GM12878 (cell line): ENCODE measurements around the gene MARCHF9. TPM values are rescaled to one million over a fixed set of nuclear protein-coding genes. Genes with fewer than 3 reads are reported as not detected.

Source experiments
- ATAC-seq: fragments of 200-7000 bp; cut with Tn5 transposase; 3 replicates; pipeline ENCODE4 v1.9.1; 2020; ENCODE audit warnings: mild to moderate bottlenecking, moderate library complexity
- BruUV-seq: library from RNA; stranded (reverse); fragments of 400-500 nt; replicated peaks from 2 replicates; lab custom pipeline; 2021; lab: Mats Ljungman, UMichigan
- CTCF ChIA-PET: fragments of 300-600 bp; sonication (Branson Sonifier 250); formaldehyde crosslinking; extraction: SDS; loops from one replicate; lab custom pipeline; 2021; ENCODE audit warnings: inconsistent platforms; lab: Yijun Ruan, JAX
- POLR2A ChIA-PET: fragments of 350-600 bp; formaldehyde crosslinking; extraction: SDS; loops from one replicate; lab custom pipeline; 2021; ENCODE audit warnings: inconsistent platforms; lab: Charles Lee
- RAD21 ChIA-PET: fragments of 300-600 bp; sonication (Branson Sonifier 250); formaldehyde crosslinking; loops from one replicate; lab custom pipeline; 2023; ENCODE audit warnings: antibody characterized with exemption; ENCODE audit not compliant: unreplicated experiment; lab: Charles Lee
- SMC1A ChIA-PET: fragments of 300-600 bp; sonication (Branson Sonifier 250); formaldehyde crosslinking; loops from one replicate; lab custom pipeline; 2023; ENCODE audit not compliant: unreplicated experiment, uncharacterized antibody; lab: Charles Lee
- DNase-seq: peaks from one replicate; pipeline ENCODE4 v3.0.0-alpha.2; 2011; ENCODE audit warnings: low read depth, low spot score
- FAIRE-seq: peaks from 3 replicates; lab custom pipeline; 2011; peaks lifted over from hg19 to GRCh38; lab: Jason Lieb, UNC
- H2AFZ ChIP-seq: 2 replicates; pipeline ENCODE4 v1.6.0; 2011; ENCODE audit warnings: low read depth, low read length, control low read depth; ENCODE audit not compliant: control insufficient read depth
- H3K27ac ChIP-seq: 2 replicates; pipeline ENCODE4 v1.5.1; 2011; ENCODE audit warnings: control low read depth; ENCODE audit not compliant: control insufficient read depth, insufficient read depth
- H3K27me3 ChIP-seq, 2 experiments: replicated peaks in 1 of 2; 2 replicates each; pipeline versions ENCODE4 v1.6.0 to v1.6.1; 2011; ENCODE audit warnings: low read length in 1 of 2; ENCODE audit not compliant: control insufficient read depth in 2 of 2, insufficient read depth in 2 of 2
- H3K36me3 ChIP-seq, 2 experiments: 2 replicates each; pipeline ENCODE4 v1.5.1; 2011; ENCODE audit warnings: low read length in 1 of 2; ENCODE audit not compliant: control insufficient read depth in 2 of 2, insufficient read depth in 2 of 2
- H3K4me1 ChIP-seq: 2 replicates; pipeline ENCODE4 v1.6.1; 2011; ENCODE audit warnings: mild to moderate bottlenecking, low read length, moderate library complexity, mixed read lengths; ENCODE audit not compliant: control insufficient read depth, insufficient read depth
- H3K4me2 ChIP-seq: 2 replicates; pipeline ENCODE4 v1.6.0; 2011; ENCODE audit warnings: control low read depth; ENCODE audit not compliant: control insufficient read depth, insufficient read depth
- H3K4me3 ChIP-seq: fragments of 200-600 bp; sonication (generic); 2 replicates; pipeline ENCODE4 v1.5.1; 2016
- H3K79me2 ChIP-seq: 2 replicates; pipeline ENCODE4 v1.6.0; 2011; ENCODE audit warnings: low read length; ENCODE audit not compliant: control insufficient read depth, insufficient read depth
- H3K9ac ChIP-seq: 2 replicates; pipeline ENCODE4 v1.8.0; 2011; ENCODE audit warnings: low read length, control low read depth, mixed read lengths; ENCODE audit not compliant: control insufficient read depth, insufficient read depth
- H3K9me3 ChIP-seq: replicated peaks from 3 replicates; pipeline ENCODE4 v1.5.1; 2011; ENCODE audit warnings: mild to moderate bottlenecking, low read length; ENCODE audit not compliant: control insufficient read depth, insufficient read depth
- H4K20me1 ChIP-seq: 2 replicates; pipeline ENCODE4 v1.6.0; 2011; ENCODE audit not compliant: control insufficient read depth, insufficient read depth
- BCL3 ChIP-seq: IDR thresholded peaks from 2 replicates; pipeline ENCODE4 v1.6.1; 2011; ENCODE audit warnings: borderline replicate concordance, low read depth, mild to moderate bottlenecking, moderate library complexity, low read length; ENCODE audit not compliant: insufficient read depth, poor library complexity, severe bottlenecking
- CEBPB ChIP-seq, 2 experiments: fragments of 150-350 bp in 1 of 2; IDR thresholded peaks; 2 replicates each; pipeline ENCODE4 v1.6.1; 2012 to 2014; ENCODE audit warnings: low read depth in 2 of 2, low read length in 2 of 2, borderline replicate concordance in 1 of 2, inconsistent platforms in 1 of 2
- ESRRA ChIP-seq: IDR thresholded peaks from 2 replicates; pipeline ENCODE4 v1.6.1; 2012; ENCODE audit warnings: mild to moderate bottlenecking, low read length, improper control_type of control experiment
- KAT2A ChIP-seq: conservative IDR thresholded peaks from 2 replicates; pipeline ENCODE4 v1.6.1; 2011; ENCODE audit warnings: low read depth, low read length; ENCODE audit not compliant: control insufficient read depth
- MEF2A ChIP-seq: IDR thresholded peaks from 2 replicates; pipeline ENCODE4 v1.6.1; 2011; ENCODE audit warnings: low read depth, mild to moderate bottlenecking, low read length, moderate library complexity; ENCODE audit not compliant: insufficient read depth
- MYB ChIP-seq: fragments of 150-350 bp; IDR thresholded peaks from 2 replicates; pipeline ENCODE4 v1.6.1; 2014; ENCODE audit warnings: mild to moderate bottlenecking, low read depth, low read length, borderline replicate concordance
- NFYB ChIP-seq: IDR thresholded peaks from 2 replicates; pipeline ENCODE4 v1.6.1; 2011; ENCODE audit warnings: low read depth, mild to moderate bottlenecking, low read length, improper control_type of control experiment, moderate library complexity; ENCODE audit not compliant: insufficient read depth
- RBBP5 ChIP-seq: fragments of 200-600 bp; sonication (generic); conservative IDR thresholded peaks from 2 replicates; pipeline ENCODE4 v1.6.1; 2016
- TBL1XR1 ChIP-seq: IDR thresholded peaks from 2 replicates; pipeline ENCODE4 v1.6.1; 2012; ENCODE audit warnings: low read depth, low read length, improper control_type of control experiment
- TCF3 ChIP-seq: IDR thresholded peaks from 2 replicates; pipeline ENCODE4 v1.6.1; 2012; ENCODE audit warnings: low read depth, mild to moderate bottlenecking, low read length, borderline replicate concordance; ENCODE audit not compliant: insufficient read depth
- ZBTB33 ChIP-seq: fragments of 450-650 bp; IDR thresholded peaks from 2 replicates; pipeline ENCODE4 v1.6.1; 2017; ENCODE audit warnings: mild to moderate bottlenecking
- ZNF274 ChIP-seq: IDR thresholded peaks from one replicate; pipeline ENCODE4 v1.8.0; 2011; ENCODE audit not compliant: insufficient read length, insufficient read depth
- ZNF622 ChIP-seq: fragments of 450-650 bp; IDR thresholded peaks from 2 replicates; pipeline ENCODE4 v1.6.1; 2017; ENCODE audit warnings: mild to moderate bottlenecking, inconsistent platforms
- ZSCAN29 ChIP-seq: fragments of 450-650 bp; IDR thresholded peaks from 2 replicates; pipeline ENCODE4 v1.6.1; 2017; ENCODE audit warnings: mild to moderate bottlenecking, moderate library complexity
- WGBS: methylation state at CpG from one replicate; pipeline ENCODE4 v1.1.6; 2016; ENCODE audit warnings: low lambda C conversion rate; ENCODE audit not compliant: insufficient replicate concordance, insufficient coverage; ENCODE audit errors: missing lambda C conversion rate; 5-methylcytosine and 5-hydroxymethylcytosine counted together
- in situ Hi-C: fragments of 300-500 bp; cut with MboI; formaldehyde crosslinking; loops from 9 replicates; pipeline ENCODE4 v1.14.3; 2018; ENCODE audit warnings: mixed read lengths
- intact Hi-C: fragments of 100-400 bp; cut with micrococcal nuclease; formaldehyde crosslinking; loops from one replicate; pipeline ENCODE4 v1.14.2; 2022; ENCODE audit not compliant: unreplicated experiment
- polyA plus RNA-seq, 11 experiments: library from polyadenylated mRNA; depleted of rRNA in 4 of 11; unstranded in 6 of 11; stranded (reverse) in 5 of 11; fragments of >200 nt; fragmentation: Nextera tagmentation in 4 of 11; fragmentation: Illumina TruSeq in 1 of 11; extraction: Ambion mirVana in 4 of 11; extraction: Trizol in 1 of 11; gene quantifications; 1 replicate in 1 of 11; 2 replicates in 10 of 11; pipeline versions ENCODE4 v1.2.1 to v1.2.3, GENCODE V29; 2011 to 2016; ENCODE audit warnings: inconsistent platforms in 2 of 11, missing spikeins in 2 of 11, low read depth in 1 of 11
- total RNA-seq, 4 experiments: library from RNA; depleted of rRNA in 3 of 4; stranded (reverse); fragments of >200 nt in 3 of 4; fragmentation: Illumina TruSeq in 1 of 4; extraction: Trizol in 1 of 4; gene quantifications; 2 replicates each; pipeline versions ENCODE4 v1.2.1 to v1.2.3, GENCODE V29; 2013 to 2021

Gene MARCHF9
- total and polyA plus RNA-seq, 10 of the 15 experiments (the other 5 are each of a cell fraction or from before 2014, with no cell fraction given): 2.4 to 29.3 (median 13.0) TPM

- H4K20me1 ChIP-seq: no peaks in the 10 kb centered on the region
- no peaks in the 10 kb centered on the region for H3K27me3 ChIP-seq
- POLR2A ChIA-PET: interaction anchor here (0.9 kb wide), 1 partner anchor 12 kb away, joined by 4 read pairs; the partner anchor contains the start of gene CDK4
- H3K9ac ChIP-seq: no peak overlapping the region
- no peak overlapping the region for H2AFZ ChIP-seq
- in situ Hi-C loops: no loop called here
- H3K79me2 ChIP-seq: peaks cover 18% of the 10 kb centered on the region
- RAD21 ChIA-PET: no interaction called here
- H3K4me3 ChIP-seq: no peak overlapping the region
- WGBS: 92% methylated on average over 7 of the region's 7 CpGs
- H3K4me1 ChIP-seq: peaks cover 18% of the 10 kb centered on the region
- no peak overlapping the region for H3K4me2 ChIP-seq
- H3K9me3 ChIP-seq: no peaks in the 10 kb centered on the region
- TF ChIP-seq TBL1XR1: no peak
- TF ChIP-seq TCF3: no peak
- no peak for TF ChIP-seq CEBPB (IDR thresholded peaks at IDR 0.05; ENCODE audit: borderline replicate concordance in 1 of 2, low read depth in 2 of 2, low read length in 2 of 2)
- no peak for TF ChIP-seq ZNF622
- TF ChIP-seq KAT2A: no peak
- no peak for TF ChIP-seq ZBTB33
- no peak for TF ChIP-seq MYB
- TF ChIP-seq MEF2A: no peak
- no peak for TF ChIP-seq BCL3
- TF ChIP-seq ZNF274: no peak
- TF ChIP-seq RBBP5: no peak
- no peak for TF ChIP-seq NFYB
- no peak for TF ChIP-seq ZSCAN29
- TF ChIP-seq ESRRA: no peak
- TF ChIP-seq, all 136 proteins: peak for 0
- no peak overlapping the region for H3K27ac ChIP-seq
- ATAC-seq (no peak), FAIRE-seq (no peak), DNase-seq (no peak)
- ChIA-PET SMC1A (no interaction called here), CTCF (interaction anchor here (3.8 kb wide), 1 partner anchor 155 kb away, joined by 22 read pairs; no protein-coding TSS in a partner anchor)
- intact Hi-C loops: no loop called here
- H3K36me3 ChIP-seq: no peaks in the 10 kb centered on the region; a peak in 1 of 4 replicates
- no TSS peak for BruUV-seq
Observed at GRCh38 chr12:57739387-57739786, 15.5 kb upstream of the MARCHF9 start.
